GM21786 (cell line): Measurements from ENCODE around the gene RRP9.
"Not testable (repeated sequence)": the region's sequence is repeated elsewhere in the genome, so short reads cannot be mapped to it uniquely, and the experiment has no call there.

Experiments
- ATAC-seq: cut with Tn5 transposase; IDR thresholded peaks from one replicate; pipeline ENCODE4 v1.9.1; 2021; ENCODE audit not compliant: unreplicated experiment

Gene RRP9

DNA sequence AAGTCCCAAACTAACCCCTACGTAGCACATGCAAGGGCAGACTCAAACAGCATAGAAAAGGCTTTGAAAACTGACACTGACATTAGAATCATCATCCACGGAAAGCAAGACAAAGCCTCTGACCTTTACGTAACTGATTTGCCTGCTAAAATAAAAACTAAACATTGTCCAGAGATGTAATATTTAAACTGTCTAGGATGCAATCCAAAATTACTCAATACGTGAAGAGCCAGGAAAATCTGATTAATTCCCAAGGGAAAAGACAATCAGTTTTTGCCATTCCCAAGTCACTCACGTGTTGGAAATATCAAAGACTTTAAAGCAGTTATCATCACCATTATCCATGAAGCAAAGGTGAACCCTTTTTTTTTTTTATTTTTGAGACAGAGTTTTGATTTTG, 25.3 kb downstream of the RRP9 start:
- ATAC-seq = no peak

DNA sequence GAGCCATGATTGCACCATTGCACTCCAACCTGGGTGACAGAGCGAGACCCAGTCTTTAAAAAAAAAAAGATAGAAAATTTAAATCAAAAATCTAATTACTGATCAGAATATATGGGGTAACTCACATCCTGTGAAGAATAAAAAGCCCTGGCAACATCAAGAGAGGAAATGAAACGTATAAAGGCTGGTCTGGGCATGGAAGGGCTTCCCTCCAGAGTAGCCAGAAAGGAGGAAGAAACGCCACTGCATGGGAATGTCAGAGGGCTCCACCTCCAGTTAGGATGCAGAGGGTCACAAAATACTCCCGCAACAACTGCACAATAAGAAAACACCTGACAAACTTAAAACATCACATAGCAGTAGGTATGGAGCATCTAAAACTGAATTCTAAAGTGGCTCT, 33.7 kb downstream of the RRP9 start:
- ATAC-seq = no peak

DNA sequence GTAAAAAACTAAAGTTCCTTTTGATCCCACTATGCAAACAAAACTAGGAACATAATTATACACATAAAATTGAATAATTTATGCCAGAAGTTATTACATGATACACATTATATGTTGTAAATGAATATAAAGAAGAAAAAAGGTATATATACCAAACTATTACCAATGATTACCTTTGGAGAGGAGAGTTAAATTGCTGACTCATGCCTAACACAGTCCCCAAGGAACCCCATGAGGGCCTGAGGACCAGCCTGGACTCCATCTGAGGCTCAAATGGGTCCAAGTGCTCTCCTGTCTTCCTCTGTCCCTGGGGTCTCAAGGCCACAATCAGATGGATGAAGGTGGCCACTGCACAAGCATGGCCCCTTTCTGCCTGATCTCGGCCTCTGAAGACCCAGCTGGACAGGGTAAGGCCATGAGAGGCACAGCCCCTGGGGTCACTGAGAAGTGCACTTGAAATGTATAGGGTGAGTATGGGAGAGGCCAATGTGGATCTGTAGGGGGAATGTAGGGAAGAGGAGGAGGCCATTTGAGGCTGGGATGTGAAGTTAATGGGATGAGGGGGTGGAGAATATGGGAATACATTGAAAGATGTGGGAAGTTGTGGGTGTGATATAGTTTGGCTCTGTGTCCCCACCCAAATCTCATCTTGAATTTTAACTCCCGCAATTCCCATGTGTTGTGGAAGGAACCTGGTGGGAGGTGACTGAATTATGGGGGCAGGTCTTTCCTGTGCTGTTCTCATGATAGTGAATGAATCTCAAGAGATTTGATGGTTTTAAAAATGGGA, 37.5 kb downstream of the RRP9 start:
- no peak for ATAC-seq

DNA sequence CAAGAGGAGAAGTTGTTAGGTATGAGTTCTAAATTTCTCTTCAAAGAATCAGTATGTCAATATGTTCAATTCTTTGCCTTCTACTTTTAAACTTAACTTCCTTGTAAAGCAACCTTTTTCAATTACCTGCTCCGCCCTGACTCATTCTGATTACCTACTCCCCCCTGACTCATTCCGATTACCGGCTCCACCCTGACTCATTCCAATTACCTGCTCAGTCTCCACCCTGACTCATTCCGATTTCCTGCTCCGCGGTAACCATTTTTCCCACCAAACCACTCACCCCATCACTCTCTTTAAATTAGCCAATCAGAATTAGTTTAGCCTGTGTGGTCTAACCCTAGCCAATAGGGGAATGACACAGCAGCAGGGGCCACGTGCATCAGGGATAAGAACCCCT, 39.3 kb downstream of the RRP9 start:
- not testable (repeated sequence) for ATAC-seq

DNA sequence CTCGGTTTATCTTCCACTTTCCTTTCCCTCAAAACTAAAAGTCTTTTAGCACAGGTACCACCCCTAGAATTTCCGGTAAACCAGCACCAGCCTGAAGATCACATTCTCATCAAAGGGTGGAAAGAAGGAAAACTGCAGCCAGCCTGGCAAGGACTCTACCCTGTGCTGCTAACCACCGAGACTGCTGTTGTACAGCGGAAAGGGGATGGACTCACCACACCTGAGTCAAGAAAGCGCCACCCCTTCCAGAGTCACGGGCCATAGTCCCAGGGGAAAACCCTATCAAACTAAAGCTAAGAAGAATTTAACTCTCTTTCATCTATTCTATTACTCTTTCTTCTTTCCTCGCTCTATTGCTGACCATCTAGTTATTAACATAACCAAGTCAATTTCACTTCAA, 41.7 kb downstream of the RRP9 start:
- ATAC-seq = not testable (repeated sequence)

DNA sequence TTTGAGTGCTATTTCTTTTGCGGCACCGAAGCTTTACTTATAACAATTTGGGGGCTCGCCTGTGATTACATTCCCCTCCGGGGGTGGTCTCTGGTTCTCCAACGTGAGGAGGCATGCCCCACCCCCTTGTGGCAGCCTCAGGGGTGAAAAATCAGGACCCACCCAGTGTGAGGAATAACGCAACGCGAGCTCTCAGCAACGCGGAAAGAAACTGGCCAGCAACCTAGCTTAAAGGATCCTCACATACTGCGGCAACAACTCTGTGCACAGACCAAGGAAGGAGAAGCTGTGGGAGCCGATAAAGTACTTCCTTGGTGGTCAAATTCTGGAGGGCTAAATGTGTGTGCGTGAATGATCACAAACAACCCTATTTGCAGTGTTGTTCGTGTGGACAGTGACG, 44.3 kb downstream of the RRP9 start:
- no peak for ATAC-seq

DNA sequence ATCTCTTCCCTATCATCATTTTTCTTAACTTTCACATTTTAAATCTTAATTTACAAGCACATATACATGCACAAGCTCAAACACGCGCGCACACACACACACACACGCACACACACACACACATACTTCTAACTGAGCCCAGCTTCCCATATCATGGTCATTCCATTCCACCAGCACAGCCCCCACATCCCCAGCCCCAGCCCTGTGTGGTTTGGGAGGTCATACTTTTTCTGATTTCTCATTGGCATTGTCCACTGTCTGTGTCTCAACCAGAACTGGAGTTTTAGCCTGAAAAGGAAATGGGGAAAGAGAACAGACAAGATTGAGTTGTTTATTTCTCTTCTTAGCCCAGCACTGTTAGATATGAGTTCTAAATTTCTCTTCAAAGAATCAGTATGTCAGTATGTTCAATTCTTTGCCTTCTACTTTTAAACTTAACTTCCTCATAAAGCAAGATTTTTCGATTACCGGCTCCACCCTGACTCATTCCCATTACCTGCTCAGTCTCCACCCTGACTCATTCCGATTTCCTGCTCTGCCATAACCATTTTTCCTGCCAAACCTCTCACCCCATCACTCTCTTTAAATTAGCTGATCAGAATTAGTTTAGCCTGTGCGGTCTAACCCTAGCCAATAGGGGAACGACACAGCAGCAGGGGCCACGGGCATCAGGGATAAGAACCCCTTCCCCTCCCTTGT, 44.9 kb downstream of the RRP9 start:
- no peak for ATAC-seq

DNA sequence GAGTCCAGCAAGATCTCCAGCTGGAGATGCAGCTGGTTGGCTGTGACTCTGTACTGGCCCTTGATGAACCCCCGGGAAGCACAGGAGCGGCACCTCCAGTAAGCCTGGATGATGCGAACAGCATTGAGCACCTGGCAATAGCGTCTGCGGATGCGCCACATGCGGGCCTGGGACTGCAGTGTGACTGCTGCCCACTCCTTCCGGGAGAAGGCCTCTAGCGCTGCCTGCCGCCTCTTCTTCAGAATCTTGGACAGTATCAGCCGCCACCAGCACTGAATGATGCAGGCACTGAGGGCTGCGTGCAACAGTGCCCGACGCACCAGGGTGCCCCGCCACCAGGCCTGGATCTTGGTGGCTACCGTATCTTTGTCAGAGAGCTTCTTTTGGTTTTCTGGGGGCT, 46.8 kb downstream of the RRP9 start:
- ATAC-seq = no peak

DNA sequence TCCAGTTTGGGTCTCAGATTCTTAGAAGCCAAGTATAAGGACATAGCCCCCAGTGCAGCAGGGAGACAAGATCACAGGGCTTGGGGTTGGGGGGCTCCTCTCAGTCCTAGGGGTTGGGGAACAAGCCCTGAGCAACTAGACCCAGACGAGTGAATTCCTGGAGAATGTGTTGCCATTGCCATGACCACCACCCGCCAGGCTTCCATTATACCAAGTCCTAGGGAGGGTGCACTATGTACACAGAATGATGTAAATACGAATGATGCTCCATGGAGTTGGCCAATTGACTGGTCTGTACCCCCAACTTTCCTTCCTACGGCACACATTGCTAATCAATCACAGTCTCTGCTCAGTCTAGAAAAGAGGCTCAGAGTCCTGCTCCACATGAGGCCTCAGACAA, 47.3 kb downstream of the RRP9 start:
- ATAC-seq = no peak

DNA sequence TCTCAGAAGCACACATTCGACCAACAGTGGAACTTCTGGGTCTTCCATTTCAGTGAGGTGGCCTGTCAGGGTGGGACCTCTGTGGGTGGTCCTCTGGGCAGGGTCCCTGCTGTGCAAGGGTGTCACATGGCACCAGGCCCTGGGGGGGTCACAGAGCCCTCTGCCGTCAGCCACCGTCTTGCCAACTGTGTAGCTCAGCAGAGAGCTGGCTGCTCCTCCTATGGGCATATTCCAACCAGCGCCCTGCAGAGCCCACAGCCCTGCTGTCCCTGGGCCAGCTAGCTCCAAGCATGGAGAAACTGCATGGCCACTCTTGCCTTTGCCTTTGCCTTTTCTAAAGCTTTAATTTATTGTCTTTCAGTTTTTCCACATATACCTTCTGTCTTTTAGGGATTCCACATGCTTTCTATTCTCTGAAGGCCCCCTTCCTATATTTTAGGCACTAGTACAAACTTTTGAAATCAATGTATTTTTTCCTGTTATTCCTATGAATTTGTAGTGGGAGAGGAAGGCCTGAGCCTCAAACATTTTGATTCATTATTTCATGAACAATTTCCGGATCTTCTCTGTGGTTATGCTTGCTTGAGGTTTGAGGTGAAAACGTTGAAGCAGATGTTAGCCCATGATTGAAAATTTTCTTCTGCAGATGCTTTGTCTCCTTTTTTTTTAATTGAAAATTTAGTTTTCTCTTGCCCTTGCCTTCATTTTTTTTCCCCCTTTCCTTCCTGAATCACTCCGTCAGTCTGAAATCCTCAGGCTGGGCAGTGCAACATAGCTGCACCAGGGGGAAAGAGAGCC, 50.3 kb downstream of the RRP9 start:
- ATAC-seq = no peak

DNA sequence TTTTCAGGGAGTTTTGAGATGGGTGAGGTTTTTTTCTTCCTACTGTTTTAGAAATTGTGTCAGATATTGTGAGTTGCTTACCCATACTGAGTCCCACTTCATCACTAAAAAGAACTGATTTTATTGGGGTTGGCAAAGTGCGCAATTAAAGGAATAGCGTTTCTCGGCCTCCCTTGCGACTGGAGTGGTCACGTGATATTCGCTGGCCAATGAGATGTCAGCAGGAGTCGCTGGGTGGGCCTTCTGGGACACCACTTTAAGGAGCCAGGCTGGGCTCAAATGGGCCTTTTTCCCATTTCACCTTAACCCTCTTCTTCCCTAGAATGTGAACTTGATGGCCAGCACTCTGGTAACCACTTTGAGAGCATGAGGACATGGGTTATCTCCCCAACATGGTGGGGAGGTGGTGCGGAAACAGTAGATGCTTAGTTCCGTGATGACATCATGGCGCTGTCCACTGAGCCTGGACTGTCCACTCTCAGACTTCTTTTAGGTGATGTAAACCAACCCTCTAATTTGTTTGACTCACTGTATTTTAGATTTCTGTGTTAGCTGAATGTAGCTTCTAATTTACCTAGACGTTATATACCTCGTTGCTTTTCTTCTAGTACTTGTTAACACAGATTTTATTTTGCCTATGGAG, 53.1 kb downstream of the RRP9 start:
- ATAC-seq = no peak

DNA sequence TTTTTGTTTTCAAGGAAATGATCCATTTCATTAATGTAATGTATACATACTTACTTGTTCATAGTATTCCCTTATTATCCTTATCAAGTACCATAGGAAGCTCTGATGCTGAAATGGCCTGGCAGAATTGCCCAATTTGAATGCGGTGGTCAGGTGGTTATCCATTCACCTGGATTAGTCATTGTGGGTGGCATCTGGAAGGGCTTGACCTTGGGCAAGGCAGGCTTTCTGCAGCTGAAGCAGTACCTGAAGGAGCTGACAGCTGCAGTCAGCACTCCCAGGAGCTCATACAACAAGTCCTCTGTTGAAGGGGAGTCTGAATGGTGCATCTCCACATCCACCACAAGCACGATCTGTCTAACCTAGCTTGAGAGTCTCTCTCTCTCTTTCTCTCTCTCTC, 54.1 kb downstream of the RRP9 start:
- no peak for ATAC-seq

DNA sequence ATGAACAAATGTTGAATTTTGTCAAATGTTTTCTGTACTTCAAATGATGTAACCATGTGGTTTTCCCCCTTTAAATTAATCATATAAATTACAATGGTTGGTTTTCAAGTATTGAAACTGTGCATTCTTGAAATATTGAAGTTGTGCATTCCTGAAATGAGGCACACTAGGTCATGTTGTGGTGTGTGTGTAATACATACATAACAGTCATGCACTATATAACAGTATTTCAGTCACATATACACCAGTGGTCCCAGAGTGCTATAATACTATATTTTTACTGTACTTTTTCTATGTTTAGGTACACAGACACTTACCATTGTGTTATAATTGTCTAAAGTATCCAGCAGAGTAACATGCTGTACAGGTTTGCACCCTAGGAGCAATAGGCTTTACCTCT, 55.3 kb downstream of the RRP9 start:
- ATAC-seq = no peak
